Measurements from ENCODE around the gene C2orf78. TPM values are rescaled to one million over a fixed set of nuclear protein-coding genes. Genes with fewer than 3 reads are reported as not detected.

C2orf78 gene
- total RNA-seq, 1 donor from 2014 or later, result not detected

- no peak for DNase-seq (ENCODE audit: low read depth)
- TF ChIP-seq CTCF (conservative IDR thresholded peaks at IDR 0.05; ENCODE audit: low read depth, low read length), result peak; percentile 48
- no peak overlapping the region for H3K4me3 ChIP-seq (ENCODE audit: low read depth, low read length)
Measured at GRCh38 chr2:73851274-73851673, 67.3 kb downstream of the C2orf78 start.

- DNase-seq (ENCODE audit: low read depth), result no peak
- TF ChIP-seq CTCF (conservative IDR thresholded peaks at IDR 0.05; ENCODE audit: low read depth, low read length), result no peak
- no peak overlapping the region for H3K4me3 ChIP-seq (ENCODE audit: low read depth, low read length)
Measured at GRCh38 chr2:73852020-73852419, 68.0 kb downstream of the C2orf78 start.

GRCh38 chr2:73855526-73855925 is 71.5 kb downstream of the C2orf78 start:
- no peak for DNase-seq (ENCODE audit: low read depth)
- TF ChIP-seq CTCF (conservative IDR thresholded peaks at IDR 0.05; ENCODE audit: low read depth, low read length), result no peak
- no peak overlapping the region for H3K4me3 ChIP-seq (ENCODE audit: low read depth, low read length)

GRCh38 chr2:73856214-73856613 is 72.2 kb downstream of the C2orf78 start:
- no peak overlapping the region for H3K4me3 ChIP-seq (ENCODE audit: low read depth, low read length)
- no peak for DNase-seq (ENCODE audit: low read depth)
- TF ChIP-seq CTCF (conservative IDR thresholded peaks at IDR 0.05; ENCODE audit: low read depth, low read length), result no peak

GRCh38 chr2:73859721-73860586 is 76.0 kb downstream of the C2orf78 start:
- H3K4me3 ChIP-seq (ENCODE audit: low read depth, low read length), result no peak overlapping the region
- no peak for TF ChIP-seq CTCF (conservative IDR thresholded peaks at IDR 0.05; ENCODE audit: low read depth, low read length)
- peak; percentile 41 for DNase-seq (ENCODE audit: low read depth)

- DNase-seq (ENCODE audit: low read depth), result no peak
- no peak overlapping the region for H3K4me3 ChIP-seq (ENCODE audit: low read depth, low read length)
- no peak for TF ChIP-seq CTCF (conservative IDR thresholded peaks at IDR 0.05; ENCODE audit: low read depth, low read length)
Measured at GRCh38 chr2:73862987-73863386, 79.0 kb downstream of the C2orf78 start.

Other genes with a start within 250 kb of the C2orf78 start
- not detected in 2 replicates for gene NAT8, start 141.8 kb upstream of the C2orf78 start, total RNA-seq
- 49.8 and 55.2 TPM in 2 replicates for gene TPRKB, start 46.8 kb upstream of the C2orf78 start, total RNA-seq
- gene DUSP11, start 4.1 kb upstream of the C2orf78 start, total RNA-seq, result 20.9 and 29.2 TPM in 2 replicates
- 34.9 and 37.5 TPM in 2 replicates for gene STAMBP, start 44.8 kb downstream of the C2orf78 start, total RNA-seq
- not detected in 2 replicates for gene ACTG2, start 108.8 kb downstream of the C2orf78 start, total RNA-seq
- 65.6 and 87.8 TPM in 2 replicates for gene DGUOK, start 142.7 kb downstream of the C2orf78 start, total RNA-seq
- gene TET3, start 200.7 kb downstream of the C2orf78 start, total RNA-seq, result 4.8 and 5.4 TPM in 2 replicates

All from epithelial cell of proximal tubule (primary cell).